Suprapubic skin (tissue), 4 donors: ENCODE measurements around the gene SRSF11. TPM values are rescaled to one million over a fixed set of nuclear protein-coding genes. Genes with fewer than 3 reads are reported as not detected.
A peak's percentile ranks its signal among the peaks of the same experiment; 100 is the strongest.
"Not testable (repeated sequence)": the region's sequence is repeated elsewhere in the genome, so short reads cannot be mapped to it uniquely, and the experiment has no call there.

Experiments
- DNase-seq, 2 donors: peaks; one replicate each; pipeline ENCODE4 v3.0.0-alpha.2; 2019; ENCODE audit warnings: low spot score in 2 of 2
- H3K27ac ChIP-seq: fragments of 200-600 bp; sonication (generic); one replicate; pipeline ENCODE4 v1.5.1; 2019
- H3K27me3 ChIP-seq: fragments of 200-600 bp; sonication (generic); one replicate; pipeline ENCODE4 v1.5.1; 2019
- H3K36me3 ChIP-seq: fragments of 200-600 bp; sonication (generic); one replicate; pipeline ENCODE4 v1.5.1; 2019
- H3K4me1 ChIP-seq: fragments of 200-600 bp; sonication (generic); one replicate; pipeline ENCODE4 v1.5.1; 2019
- H3K4me3 ChIP-seq: fragments of 200-600 bp; sonication (generic); one replicate; pipeline ENCODE4 v1.5.1; 2019; ENCODE audit warnings: mild to moderate bottlenecking
- H3K9me3 ChIP-seq: fragments of 200-600 bp; sonication (generic); one replicate; pipeline ENCODE4 v1.5.1; 2019
- CTCF ChIP-seq, 2 donors: fragments of 200-600 bp in 1 of 2; fragments of 450-650 bp in 1 of 2; sonication (generic) in 1 of 2; IDR thresholded peaks; one replicate each; pipeline ENCODE4 v1.5.1; 2016 to 2019; ENCODE audit warnings: antibody characterized with exemption in 2 of 2, mild to moderate bottlenecking in 1 of 2, moderate library complexity in 1 of 2
- EP300 ChIP-seq: sonication (generic); formaldehyde crosslinking; IDR thresholded peaks from one replicate; pipeline ENCODE4 v1.6.1; 2017; ENCODE audit warnings: antibody characterized with exemption
- POLR2A ChIP-seq, 2 donors: fragments of 450-650 bp; IDR thresholded peaks; one replicate each; pipeline ENCODE4 v1.6.1; 2017; ENCODE audit warnings: antibody characterized with exemption in 2 of 2, mild to moderate bottlenecking in 2 of 2, moderate library complexity in 2 of 2
- POLR2AphosphoS5 ChIP-seq, 3 donors: sonication (generic); formaldehyde crosslinking; IDR thresholded peaks; one replicate each; pipeline ENCODE4 v1.6.1; 2017; ENCODE audit warnings: antibody characterized with exemption in 3 of 3
- WGBS: methylation state at CpG from one replicate; pipeline ENCODE4 v1.1.5; 2018; 5-methylcytosine and 5-hydroxymethylcytosine counted together
- total RNA-seq, 4 donors: library from RNA; depleted of rRNA; stranded (reverse); fragments of >200 nt; gene quantifications; one replicate each; pipeline ENCODE4 v1.1.0, GENCODE V29; 2016

The SRSF11 gene
- total RNA-seq = 100 to 1,000 TPM; 104 to 419 (median 110) TPM

GRCh38 chr1:70221238-70222121, at the start of gene SRSF11:
SRSF11 (plus strand) TSS chr1:70221380; CDS start chr1:70221637, 257 bp downstream.
- H3K27me3 ChIP-seq = no peaks in the 10 kb centered on the region
- TF ChIP-seq EP300 = no peak
- TF ChIP-seq POLR2AphosphoS5 (IDR thresholded peaks at IDR 0.05) = peak in 2 of 3 donors; percentile 51 to 78
- peak; percentile 35 to 80 for TF ChIP-seq POLR2A (IDR thresholded peaks at IDR 0.05)
- no peak for TF ChIP-seq CTCF (IDR thresholded peaks at IDR 0.05)
- WGBS = under 1% methylated on average over 67 of the region's 74 CpGs
- peaks cover 10% of the 10 kb centered on the region for H3K36me3 ChIP-seq
- peak within 1 kb of the TSS; percentile 97 for H3K27ac ChIP-seq
- peak within 1 kb of the TSS; percentile 66 for H3K4me3 ChIP-seq
- no peaks in the 10 kb centered on the region for H3K9me3 ChIP-seq
- H3K4me1 ChIP-seq = peaks cover 42% of the 10 kb centered on the region
- DNase-seq = peak; percentile 96 to 97

- WGBS = 92% methylated on average over 1 of the region's 1 CpG
- Histone ChIP-seq H3K27ac (no peak overlapping the region), H3K4me3 (no peak overlapping the region), H3K36me3 (peaks cover 41% of the 10 kb centered on the region), H3K4me1 (no peaks in the 10 kb centered on the region), H3K27me3 (no peaks in the 10 kb centered on the region), H3K9me3 (no peaks in the 10 kb centered on the region)
- DNase-seq = no peak
- TF ChIP-seq POLR2AphosphoS5 (IDR thresholded peaks at IDR 0.05) = no peak
- TF ChIP-seq CTCF (IDR thresholded peaks at IDR 0.05) = no peak
- TF ChIP-seq EP300 = no peak
- no peak for TF ChIP-seq POLR2A (IDR thresholded peaks at IDR 0.05)
Measured at GRCh38 chr1:70171512-70171911, 49.7 kb upstream of the SRSF11 start.

GRCh38 chr1:70185181-70185580, 36.0 kb upstream of the SRSF11 start:
- WGBS = 95% methylated on average over 3 of the region's 3 CpGs
- not testable (repeated sequence) for DNase-seq, H3K27me3 ChIP-seq, H3K27ac ChIP-seq, H3K4me1 ChIP-seq, H3K9me3 ChIP-seq, H3K4me3 ChIP-seq
- peaks cover 14% of the 10 kb centered on the region for H3K36me3 ChIP-seq

- no peak overlapping the region for H3K4me3 ChIP-seq
- TF ChIP-seq CTCF (IDR thresholded peaks at IDR 0.05) = no peak
- no peaks in the 10 kb centered on the region for H3K27me3 ChIP-seq
- 98% methylated on average over 2 of the region's 2 CpGs for WGBS
- DNase-seq = no peak
- no peaks in the 10 kb centered on the region for H3K9me3 ChIP-seq
- H3K4me1 ChIP-seq = no peaks in the 10 kb centered on the region
- H3K27ac ChIP-seq = no peak overlapping the region
- H3K36me3 ChIP-seq = peaks cover 8% of the 10 kb centered on the region
Measured at GRCh38 chr1:70188522-70188921, 32.7 kb upstream of the SRSF11 start.

- H3K4me1 ChIP-seq = no peaks in the 10 kb centered on the region
- TF ChIP-seq EP300 = no peak
- no peak for TF ChIP-seq POLR2A (IDR thresholded peaks at IDR 0.05)
- no peak for TF ChIP-seq CTCF (IDR thresholded peaks at IDR 0.05)
- no peak for TF ChIP-seq POLR2AphosphoS5 (IDR thresholded peaks at IDR 0.05)
- no peak for DNase-seq
- no peak overlapping the region for H3K4me3 ChIP-seq
- no peak overlapping the region for H3K27ac ChIP-seq
- H3K9me3 ChIP-seq = no peaks in the 10 kb centered on the region
- H3K36me3 ChIP-seq = no peaks in the 10 kb centered on the region
- H3K27me3 ChIP-seq = no peaks in the 10 kb centered on the region
Measured at GRCh38 chr1:70190180-70190579, 31.0 kb upstream of the SRSF11 start.

GRCh38 chr1:70192446-70192845, 28.7 kb upstream of the SRSF11 start:
- not testable (repeated sequence) for H3K27me3 ChIP-seq, H3K4me1 ChIP-seq, H3K27ac ChIP-seq, H3K36me3 ChIP-seq, H3K4me3 ChIP-seq, DNase-seq, H3K9me3 ChIP-seq
